Activated T-cell treated with anti-CD3 and anti-CD28 coated beads, Interleukin-2, amount 50 U/mL, for 48 hours (primary cell): ENCODE data around the gene MGAT4A.
"Not testable (repeated sequence)": the region's sequence is repeated elsewhere in the genome, so short reads cannot be mapped to it uniquely, and the experiment has no call there.

Source experiments
- DNase-seq, 2 experiments: peaks; one replicate each; pipeline ENCODE4 v3.0.0-alpha.2; 2020

Gene MGAT4A

DNA sequence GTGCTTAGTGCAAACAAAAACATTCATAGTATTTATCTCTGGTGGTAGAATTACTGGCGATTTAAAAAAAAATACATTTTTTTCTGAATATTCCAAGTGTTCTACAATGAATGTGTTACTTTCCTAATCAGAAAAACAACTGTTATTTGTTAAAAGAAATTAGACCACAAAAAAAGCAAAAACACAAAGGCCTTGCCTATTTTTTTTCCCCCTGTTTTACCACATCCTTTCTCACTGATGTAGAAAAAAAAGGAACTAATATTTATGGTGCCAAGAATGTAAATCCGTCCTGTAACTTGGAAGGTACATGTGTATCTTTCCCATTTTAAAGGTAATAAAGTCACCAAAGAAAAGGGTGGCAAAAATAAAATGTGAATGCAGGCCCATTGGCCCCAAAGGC is 28.4 kb upstream of the MGAT4A start:
- no peak for DNase-seq

DNA sequence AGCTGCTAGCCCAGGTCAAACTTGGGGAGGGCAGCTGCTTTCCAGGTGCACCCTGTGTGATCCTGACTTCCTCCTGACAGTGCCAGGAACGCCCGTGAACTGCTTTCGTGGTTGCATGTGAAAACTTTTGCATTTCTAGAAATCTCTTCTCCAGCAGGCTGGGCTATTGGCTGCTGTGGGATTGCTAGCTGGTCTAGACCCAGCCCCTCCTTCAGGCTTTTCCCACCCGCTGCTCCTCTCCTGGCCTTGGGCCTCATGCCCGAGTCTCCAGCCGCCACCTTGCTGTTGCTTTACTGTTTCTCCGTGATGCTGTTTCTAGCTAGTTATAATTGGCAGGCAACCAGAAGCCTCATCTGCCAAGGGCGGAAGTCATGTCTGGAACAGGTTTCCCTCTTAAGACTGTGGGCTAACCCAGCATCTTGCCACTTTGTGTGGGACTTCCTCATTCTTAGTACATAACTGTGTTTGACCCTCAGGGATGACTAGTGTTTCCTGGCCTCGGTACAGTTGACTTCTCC is 27.0 kb upstream of the MGAT4A start:
- peak; percentile 57 to 61 for DNase-seq

DNA sequence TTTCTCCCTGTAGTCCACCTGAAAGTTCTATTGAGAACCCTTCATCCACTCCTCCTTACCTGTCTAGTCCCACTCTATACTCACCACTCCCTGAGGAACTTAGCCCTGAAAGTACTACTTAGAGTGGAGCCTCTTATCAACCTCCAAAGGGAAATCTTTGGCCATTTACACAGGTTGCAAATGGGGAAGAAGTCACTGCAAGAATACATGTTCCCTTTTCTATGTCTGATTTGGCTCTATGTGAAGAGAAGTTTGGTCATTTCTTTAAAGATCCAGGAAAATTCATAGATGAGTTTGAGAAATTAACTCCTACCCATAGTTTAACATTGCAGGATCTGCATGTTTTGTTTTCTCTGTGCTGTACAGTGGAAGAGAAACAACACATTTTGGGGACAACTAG is 22.9 kb upstream of the MGAT4A start:
- no peak for DNase-seq

DNA sequence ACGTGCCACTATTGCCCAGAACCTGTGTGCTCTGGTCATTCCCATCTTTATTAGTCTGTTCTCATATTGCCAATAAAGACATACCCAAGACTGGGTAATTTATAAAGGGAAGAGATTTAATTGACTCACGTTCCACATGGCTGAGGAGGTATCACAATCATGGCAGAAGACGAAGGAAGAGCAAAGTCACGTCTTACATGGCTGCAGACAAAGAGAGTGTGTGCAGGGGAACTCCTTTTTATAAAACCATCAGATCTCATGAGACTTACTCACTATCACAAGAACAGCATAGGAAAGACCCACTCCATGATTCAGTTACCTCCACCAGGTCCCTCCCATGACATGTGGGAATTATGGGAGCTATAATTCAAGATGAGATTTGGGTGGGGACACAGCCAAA is 21.8 kb upstream of the MGAT4A start:
- not testable (repeated sequence) for DNase-seq

DNA sequence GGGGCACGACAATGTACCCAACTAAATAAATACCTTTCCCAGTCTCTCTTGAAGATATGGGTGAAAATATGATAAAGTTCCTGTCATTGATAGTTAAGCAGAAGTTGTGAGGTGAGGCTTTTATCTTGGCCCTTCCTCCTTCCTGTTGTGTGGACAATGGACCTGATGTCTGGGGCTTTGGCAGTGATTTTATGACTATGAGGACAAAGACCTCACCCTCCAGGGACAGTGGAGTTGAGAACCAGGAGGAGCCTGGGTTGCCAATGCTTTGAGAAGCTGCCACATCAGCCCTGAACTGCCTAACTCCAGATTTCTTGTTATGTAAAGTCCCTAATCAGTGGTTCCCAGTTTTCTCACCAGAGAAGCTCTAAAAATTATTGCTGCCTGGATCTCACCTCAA is 20.8 kb upstream of the MGAT4A start:
- DNase-seq, result no peak

DNA sequence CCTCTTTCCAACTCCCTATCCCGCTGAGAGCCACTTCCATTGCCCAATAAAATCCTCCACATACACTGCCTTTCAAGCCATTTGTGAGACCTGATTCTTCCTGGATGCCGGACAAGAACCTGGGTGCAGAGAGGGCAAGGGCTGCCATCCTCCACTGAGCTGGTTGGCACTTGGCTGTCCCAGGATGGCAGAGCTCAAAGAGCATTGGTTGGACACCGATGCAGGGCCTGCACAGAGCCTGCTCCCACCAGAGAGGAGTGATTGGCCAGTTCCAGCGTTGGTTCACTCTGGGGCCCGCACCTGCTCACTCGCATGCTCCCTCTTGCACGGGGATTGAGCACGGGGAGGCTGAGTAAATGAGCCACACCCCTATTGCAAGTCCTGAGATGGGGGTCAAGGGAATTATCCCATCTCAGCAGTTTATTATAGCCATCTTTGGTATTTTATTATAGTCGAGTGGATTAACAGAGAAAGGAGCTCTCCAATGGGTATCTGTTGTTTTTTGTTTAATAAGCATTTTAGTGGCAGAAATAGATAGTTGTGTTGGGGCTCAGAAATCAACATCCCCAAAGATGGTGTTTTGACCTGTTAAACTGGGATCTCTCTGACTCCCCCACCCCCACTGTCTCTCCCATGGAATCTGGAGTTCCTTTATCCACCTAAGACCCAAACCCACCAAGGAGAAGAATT is 19.8 kb upstream of the MGAT4A start:
- no peak for DNase-seq

DNA sequence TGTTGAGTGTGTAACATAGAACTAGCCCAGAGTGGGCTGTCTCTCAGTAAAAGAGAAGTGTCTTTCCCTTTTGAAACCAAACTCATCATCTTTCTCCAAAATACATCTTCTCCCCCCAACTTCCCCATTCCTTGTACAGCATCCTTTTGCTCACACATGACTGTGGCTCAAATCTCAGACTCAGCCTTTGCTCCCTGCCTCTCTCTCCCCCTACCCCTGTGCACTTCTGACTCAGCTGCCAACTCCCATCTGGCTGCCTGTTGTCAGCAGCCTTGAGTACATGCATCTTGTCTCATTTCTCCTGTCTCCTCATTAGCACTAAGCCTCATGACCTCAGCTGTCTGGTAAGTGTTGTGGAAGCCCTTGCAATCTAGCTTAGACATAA is 18.1 kb upstream of the MGAT4A start:
- no peak for DNase-seq

DNA sequence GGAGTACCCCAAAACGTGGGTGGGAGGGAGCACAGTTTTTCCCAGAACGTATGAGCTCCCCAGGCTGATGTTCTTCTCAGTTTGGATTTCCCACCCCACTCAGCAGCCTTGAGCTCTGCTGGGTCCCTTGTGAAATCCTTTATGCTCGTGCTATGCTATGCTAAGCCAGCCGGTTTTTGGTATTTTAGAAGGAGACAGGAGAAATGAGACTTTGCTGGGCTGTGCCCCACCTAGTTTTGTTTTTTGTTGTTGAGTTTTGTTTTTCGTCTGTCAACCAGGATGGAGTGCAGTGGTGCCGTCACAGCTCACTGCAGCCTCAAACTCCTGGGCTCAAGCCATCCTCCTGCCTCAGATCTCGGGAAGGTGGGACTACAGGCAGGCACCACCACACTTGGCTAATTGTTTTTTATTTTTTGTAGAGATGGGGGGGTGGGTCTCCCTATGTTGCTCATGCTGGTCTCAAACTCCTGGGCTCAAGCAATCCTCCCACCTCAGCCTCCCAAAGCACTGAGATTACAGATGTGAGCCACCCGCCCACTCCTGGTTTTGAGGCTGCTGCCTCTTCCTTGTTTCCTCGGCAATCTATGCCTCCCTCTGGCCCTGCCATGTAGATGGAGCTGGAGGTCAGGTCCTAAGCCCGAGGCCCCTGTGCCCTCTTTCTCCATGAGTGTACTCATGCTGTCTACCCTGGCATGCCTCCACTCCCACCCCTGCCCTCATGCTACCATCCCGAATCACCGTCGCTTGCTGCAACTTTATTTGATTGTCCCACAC is 17.5 kb upstream of the MGAT4A start:
- no peak for DNase-seq

DNA sequence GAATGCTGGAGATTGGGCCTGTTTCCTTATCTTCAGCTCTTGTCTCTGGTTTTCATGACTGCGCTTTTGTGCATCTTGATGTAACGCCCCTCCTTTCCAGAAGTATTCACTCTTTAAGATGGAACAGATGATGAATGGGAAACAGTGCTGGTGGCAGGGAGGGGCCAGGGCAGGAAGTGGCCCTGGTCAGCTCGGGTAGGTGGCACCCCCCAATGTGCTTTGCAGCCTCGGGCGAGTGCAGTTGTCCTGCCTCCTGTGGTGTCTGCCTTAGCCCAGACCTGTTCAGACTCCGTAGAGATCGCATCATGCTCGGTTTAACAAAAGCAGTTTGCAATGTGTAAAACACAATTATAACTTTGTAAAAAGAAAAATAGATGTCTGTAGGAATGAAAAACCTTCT is 17.0 kb upstream of the MGAT4A start:
- no peak for DNase-seq

DNA sequence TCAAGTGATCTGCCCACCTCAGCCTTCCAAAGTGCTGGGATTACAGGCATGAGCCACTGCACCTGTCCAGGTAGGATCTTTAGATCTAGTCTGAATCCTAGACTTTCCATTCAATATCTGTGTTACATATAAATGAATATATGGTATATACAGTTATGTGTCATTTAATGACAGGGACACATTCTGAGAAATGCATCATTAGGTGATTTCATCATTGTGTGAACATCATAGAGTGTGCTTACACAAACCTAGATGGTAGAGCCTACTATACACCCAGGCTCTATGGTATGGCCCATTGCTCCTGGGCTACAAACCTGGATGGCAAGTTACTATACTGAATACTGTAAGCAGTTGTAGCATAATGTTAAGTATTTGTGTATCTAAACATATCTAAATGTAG is 15.5 kb upstream of the MGAT4A start:
- DNase-seq, result no peak

DNA sequence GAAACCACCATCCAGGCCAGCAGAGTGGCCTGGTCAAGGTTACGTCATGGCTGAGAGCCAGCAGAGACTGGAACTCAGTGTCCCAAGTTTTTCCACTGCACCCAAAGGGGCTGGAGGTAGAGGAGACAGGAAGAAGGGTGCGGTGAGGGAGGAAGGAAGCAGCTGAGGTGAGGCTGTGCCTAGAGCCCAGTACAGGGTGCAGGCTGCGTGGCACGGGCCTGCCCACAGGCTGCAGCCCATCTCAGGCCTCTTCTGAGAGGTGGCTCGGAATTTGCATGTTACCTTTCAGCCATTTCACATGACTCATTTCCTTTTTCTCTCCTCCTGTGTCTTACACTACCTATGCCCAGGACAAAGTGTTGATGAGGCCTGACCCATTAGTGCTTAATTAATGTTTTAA is 13.7 kb upstream of the MGAT4A start:
- no peak for DNase-seq

DNA sequence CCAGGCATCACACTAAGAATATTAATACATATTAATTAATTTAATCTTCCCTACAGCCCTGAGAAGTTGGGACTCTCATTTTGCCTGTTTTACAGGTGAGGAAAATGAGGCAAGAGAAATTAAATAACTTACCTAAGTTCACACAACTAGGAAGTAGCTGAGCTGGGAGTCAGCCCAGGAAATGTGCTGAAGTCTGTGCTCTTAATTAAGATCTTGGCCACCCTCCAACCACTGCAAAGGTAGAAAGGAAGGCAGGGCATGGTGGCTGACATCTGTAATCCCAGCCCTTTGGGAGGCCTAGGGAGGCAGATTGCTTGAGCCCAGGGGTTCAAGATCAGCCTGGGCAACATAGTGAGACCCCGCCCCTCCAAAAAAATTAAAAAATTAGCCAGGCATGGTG is 12.9 kb upstream of the MGAT4A start:
- DNase-seq, result no peak

DNA sequence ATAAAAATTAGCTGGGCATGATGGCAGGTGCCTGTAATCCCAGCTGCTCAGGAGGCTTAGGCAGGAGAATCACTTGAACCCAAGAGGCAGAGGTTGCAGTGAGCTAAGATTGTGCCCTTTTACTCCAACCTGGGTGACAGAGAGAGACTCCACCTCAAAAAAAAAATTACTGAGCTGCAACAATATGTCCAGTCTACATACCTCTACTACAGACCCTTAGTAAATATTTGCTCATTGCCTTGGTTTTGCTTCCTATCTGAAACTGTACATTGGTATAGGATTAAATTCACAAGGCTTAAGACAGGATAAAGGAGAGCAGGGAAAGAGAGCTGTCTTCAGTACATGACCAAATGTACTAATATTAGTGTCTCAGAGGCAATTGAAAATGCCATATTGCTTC is 8.1 kb upstream of the MGAT4A start:
- no peak for DNase-seq

DNA sequence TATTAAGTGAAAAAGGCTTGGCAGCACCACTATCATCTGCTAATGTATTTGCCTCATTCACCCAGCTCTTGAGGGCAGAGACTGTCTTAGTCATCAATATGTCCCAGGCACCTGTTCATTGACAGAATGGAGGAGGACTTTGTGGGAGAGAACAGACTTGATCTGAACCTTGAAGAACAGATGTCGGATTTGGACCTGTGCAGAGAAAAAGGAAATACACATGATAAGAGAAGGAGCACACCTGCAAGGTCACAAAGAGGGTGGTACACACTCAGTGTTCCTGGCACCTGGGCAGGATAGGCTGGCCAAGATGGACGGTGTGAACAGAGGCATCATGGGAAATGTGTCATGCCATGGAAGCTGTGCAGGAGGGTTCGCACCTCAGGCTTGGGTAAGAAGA is 7.4 kb upstream of the MGAT4A start:
- DNase-seq, result no peak

DNA sequence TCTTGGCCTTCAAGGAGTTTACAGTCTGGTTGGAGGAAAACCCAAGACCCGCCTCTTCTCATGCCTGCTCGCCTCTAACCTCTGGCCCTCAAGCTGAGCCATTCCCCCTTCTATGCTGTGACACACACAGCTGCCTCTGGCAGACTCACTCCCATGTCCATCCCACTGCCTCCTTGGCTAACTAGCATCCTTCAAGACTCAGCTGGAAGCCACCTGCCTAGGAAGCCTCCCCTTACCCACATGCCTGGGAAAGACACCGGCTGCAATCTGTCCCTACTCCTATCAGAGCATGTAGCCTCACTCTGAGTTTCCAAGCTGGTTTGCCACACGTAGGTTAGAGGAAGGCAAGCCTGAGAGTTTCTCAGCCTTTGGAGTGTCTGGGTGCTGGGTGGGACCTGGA is 6.9 kb upstream of the MGAT4A start:
- no peak for DNase-seq

DNA sequence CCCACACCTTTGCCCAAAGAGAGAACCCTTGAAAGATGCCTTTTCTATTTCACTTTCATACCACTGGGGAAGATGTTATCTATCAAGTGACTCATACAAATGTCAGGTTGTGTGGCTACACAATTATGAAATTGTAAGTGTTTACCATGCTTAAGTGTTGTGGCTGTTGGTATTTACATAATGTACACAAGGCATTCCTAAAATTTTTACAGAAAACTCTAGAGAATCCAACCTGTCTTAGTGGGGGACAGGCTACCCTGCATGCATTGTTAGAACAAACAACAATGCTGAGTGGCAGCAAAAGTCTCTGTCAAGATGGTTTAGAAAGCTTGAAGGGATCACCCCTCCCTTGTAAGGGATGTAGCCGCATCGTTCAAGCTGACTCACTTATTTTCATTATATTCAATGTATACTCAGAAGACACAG is 5.5 kb upstream of the MGAT4A start:
- peak in 1 of 2 experiments; percentile 52 for DNase-seq

DNA sequence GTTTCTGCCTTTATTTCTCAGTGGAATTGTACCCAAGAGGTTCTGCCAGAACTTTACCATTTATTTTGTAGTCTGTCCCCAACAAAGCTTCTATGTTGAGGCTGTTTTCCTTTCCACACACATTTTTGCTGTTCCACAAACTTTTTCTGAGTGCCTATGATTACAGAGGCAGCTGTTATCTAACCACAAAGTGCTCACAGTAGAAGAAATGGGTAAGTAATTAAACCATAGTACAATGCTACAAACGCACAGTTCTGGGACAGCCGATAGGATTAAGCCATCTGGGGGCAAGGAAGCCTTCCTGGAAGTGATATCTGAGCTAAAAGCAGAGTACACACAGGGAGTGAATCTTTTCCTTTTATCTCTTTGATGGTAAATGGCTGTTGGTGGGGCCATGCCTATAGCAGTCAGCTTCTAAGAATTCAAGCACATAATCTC is 3.9 kb upstream of the MGAT4A start:
- no peak for DNase-seq

DNA sequence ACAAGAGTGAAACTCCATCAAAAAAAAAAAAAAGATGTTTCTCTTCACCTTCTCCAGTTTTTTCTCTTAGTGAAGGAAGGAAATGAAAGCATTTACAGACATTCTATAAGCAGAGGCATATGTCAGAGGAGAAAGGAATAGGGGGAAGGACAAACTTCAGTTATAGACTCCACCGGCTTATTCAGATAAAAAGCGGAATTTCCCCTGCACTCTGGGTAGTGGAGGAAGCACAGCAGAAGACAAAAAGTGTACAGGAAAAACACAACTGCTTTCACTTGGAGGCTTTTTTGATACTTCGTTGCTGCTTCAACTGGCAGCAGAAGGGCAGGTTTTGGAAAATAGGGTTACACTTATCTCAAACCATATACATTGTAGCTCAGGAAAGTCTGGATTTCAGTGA is 3.2 kb upstream of the MGAT4A start:
- no peak for DNase-seq

DNA sequence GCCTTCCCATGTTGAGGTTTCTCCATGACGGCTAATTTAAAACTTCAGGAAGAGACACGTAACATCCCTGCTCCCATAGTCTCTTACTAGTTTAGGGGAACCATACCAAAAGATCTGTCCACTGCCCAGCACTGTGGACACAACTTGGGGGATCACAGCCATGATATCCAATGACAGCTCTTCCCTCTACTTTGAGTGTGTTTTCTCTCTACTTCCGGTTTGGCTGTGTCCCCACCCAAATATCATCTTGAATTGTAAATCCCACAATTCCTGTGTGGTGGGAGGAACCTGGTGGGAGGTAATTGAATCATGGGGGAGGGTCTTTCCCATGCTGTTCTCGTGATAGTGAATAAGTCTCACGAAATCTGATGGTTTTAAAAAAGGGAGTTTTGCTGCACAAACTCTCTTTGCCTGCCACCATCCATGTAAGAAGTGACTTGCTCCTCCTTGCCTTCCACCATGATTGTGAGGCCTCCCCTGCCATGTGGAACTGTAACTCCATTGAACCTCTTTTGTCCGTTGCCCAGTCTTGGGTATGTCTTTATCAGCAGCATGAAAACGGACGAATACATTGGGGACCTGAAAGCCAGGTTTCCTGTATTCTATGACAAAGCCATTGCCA is 1.6 kb upstream of the MGAT4A start:
- no peak for DNase-seq

DNA sequence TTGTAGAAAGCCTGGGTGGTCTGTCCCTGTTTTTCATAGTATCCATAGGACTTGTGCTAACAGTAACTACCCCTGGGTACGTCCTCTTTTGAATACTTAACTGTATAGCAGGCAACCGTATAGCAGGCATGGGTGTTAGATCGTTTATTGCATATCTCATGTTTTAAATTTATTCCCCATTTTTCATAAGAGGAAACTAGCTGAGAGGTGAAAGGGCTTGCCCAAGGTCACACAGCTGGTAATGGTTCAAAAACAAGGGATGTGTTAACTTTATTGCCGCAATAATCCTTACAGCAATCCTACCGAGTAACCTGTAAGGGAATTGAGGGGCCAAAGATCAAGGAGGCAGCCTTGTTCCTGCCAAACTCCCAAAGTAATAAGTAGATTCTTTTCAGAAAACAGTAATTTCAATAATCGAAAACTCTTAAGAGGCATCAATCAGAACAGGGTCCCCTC is 990 bp upstream of the MGAT4A start:
- DNase-seq, result no peak

DNA sequence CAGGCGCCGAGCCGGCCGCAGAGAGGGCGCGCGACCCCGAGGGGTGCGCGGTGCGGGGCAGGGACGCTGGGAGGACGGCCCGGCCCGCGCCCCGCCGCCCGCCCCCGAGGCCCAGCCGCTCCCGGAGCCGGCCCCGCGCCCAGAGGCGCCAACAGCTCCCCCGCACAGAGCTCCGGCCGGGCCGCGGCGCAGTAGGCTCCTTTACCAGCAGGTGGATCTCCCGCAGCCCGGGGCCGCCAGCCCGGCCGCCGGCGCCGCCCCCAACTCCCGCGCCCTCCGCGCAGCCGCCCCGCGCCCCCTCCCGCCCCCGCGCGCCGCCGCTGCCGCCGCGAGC is 258 bp downstream of the MGAT4A start:
- DNase-seq, result peak; percentile 65 to 78

DNA sequence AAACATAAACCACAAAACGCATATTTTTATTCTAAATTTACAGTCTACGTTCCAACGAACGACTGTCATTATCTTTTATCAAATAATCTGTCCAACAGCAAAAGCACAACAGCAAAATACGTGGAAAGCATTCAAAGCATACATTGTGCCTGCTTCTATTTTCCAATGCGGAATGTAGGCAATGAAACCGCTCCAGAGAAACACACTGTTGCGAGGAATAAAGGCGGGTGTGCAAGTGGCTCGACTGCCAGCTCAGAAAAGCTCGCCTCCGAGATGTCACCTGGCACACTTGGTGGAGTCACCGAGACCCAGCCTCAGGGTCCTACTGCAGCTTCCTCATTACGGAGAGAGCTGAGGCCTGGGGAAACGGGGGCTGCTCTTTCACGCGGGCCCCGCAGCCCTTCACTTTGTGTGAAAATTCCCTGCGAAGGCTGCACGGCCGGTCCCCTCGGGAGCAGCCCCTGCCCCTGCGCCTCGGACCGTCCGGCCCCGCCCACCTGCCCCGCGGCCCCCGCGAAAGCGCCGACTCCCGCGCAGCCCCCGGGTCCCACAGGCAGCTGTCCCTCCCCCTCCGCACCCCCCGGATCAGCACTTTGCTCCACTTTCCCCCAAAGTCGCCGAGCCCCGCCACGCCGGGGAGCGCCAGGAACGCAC is 752 bp downstream of the MGAT4A start:
- DNase-seq, result peak; percentile 68 to 74

DNA sequence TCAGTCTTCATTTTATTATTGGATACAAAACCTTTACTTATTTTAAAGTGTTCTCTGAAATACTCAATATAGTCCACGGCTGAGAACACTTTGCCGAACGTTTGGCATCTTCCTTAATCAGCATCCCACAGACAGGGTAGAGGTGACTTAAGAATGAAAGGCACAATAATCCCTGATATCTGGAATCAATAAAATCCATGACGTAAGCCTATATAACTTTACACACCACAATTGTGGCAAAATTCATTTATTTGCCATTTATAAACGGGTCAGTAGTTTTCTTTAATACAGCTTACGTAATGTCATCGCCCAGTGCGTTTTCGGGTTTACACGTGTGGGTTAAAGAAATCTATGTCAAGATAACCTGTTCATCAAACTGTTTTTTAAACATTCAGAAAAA is 1.3 kb downstream of the MGAT4A start:
- no peak for DNase-seq
